Hindlimb muscle (tissue), 1 donor: ENCODE measurements around the gene NAXE. TPM values are rescaled to one million over a fixed set of nuclear protein-coding genes. Genes with fewer than 3 reads are reported as not detected.
A peak's percentile ranks its signal among the peaks of the same experiment; 100 is the strongest.
"Not testable (repeated sequence)": the region's sequence is repeated elsewhere in the genome, so short reads cannot be mapped to it uniquely, and the experiment has no call there.

Source experiments
- DNase-seq: peaks from one replicate; pipeline ENCODE4 v3.0.0-alpha.2; 2013
- polyA plus RNA-seq: library from polyadenylated mRNA; unstranded; fragments of 120-200 nt; gene quantifications from one replicate; pipeline ENCODE4 v1.2.1, GENCODE V29; 2013; ENCODE audit not compliant: insufficient read length

Gene NAXE
- polyA plus RNA-seq, 1 donor, result 26.1 TPM

DNA sequence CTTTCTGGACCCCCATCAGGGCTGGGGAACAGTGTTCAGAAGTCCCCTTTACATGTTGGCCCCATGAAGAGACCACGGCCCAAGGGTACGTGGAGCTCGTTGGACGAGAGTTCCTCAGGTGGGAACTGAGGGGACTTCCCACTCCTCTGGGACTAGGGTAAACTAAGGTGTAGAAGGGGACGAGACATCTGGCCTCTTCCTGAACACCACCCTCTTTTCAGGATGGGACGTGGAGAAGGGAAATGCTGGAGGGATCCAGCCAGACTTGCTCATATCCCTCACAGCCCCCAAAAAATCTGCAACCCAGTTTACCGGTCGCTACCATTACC, 2.0 kb downstream of the NAXE start:
- no peak for DNase-seq

DNA sequence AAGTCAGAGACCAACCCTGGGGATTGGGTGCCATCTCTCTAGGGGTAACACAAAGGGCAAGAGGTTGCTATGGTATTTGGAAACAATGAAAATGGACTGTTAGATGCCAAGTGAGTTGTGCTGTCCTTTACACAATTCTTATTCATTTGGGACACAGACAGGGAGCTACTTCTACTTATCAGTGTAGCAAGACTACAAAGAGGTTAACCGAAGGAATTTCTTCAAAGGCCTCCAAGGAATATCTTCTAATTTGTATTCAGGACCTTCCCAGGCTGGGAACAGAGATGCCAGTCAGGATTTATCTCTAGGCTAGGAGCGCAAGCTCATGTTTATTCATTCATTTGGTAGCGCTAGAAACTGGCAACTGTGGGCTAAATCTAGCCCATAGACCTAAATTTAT, 2.6 kb downstream of the NAXE start:
- no peak for DNase-seq

DNA sequence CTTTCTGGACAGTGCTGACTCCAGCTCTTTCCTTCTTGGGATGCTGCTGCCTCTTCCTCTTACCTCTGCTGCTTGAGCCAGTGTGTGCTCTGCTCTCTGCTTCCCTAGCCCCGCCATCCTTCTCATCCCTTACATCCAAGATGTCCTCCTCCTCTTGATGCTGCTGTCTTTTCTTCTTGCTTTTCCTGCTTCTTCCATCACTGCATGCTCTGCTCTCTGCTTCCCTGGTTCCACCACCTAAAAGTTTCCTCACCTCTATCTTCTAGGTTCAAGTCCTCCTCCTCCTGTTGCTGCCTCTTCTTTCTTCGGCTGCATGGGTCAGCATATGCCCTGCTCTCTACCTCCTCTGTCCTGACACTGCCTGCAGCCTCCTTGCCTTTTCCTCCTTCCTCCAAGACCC, 3.4 kb downstream of the NAXE start:
- DNase-seq, result no peak

DNA sequence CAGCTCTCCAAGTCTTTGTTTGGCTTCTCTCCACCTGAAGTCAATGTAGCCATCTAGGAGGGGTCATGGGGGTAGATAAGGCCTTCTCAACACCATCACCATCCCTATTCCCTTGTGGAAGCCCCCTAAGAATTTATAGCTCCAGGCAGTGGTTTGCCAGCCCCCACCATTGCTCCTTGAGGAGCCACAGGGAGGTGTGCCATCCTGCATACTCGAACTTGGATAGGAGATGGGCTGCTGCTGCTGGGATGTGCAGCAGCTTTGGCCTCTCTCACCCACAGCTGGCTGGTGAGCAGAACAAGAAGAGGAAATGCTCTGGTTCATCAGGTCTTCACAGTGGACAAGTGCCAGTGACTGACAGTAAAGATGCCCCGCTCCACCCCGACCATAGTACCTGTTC, 4.8 kb downstream of the NAXE start:
- no peak for DNase-seq

DNA sequence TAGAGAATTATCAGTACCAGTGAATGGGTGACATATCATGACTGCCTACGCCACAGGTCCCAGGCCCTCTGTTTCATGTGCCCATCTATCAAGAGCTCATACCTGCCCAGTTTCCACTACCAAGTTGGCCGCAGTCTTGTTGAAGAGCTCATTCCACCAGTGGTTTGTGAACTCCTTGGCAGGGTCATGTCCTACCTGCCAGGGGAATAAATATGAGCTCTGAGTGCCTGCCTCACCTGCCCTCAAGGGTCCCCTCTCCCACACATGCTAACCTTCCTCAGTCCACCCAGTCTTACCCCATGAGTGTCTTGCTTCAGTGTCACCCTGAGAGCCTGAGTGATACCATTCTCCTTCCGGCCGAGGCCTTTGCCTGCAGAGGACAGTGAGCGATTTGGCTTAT, 6.5 kb downstream of the NAXE start:
- DNase-seq, result no peak

DNA sequence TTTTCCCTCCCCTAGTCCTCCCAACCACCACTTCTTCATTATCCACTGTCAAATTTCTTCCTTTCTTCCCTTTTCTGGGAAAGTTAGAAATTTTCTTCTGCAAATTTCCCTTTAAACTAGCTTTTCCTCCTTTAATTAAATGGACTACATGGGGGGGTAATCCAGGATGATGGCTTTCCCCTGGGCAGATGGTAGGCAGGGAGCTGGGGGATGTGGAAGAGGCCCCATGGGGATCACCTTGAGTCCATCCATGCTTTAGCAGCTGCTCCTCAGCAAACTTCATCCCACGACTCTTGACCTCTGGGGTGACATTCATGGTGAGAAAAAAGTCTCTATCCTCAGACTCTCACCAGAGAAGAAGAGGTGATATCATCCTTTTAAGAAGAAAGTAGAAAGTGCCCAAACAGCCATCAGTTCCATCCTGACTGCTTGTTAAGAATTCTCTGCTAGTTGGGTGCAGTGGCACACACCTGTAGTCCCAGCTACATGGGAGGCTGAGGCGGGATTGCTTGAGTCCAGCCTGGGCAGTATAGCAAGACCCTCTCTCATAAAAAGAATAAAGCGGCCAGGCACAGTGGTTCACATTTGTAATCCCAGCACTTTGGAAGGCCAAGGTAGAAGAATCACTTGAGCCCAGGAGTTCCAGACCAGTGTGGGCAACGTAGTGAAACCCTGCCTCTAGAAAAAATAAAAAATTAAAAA, 7.3 kb downstream of the NAXE start:
- DNase-seq, result no peak

DNA sequence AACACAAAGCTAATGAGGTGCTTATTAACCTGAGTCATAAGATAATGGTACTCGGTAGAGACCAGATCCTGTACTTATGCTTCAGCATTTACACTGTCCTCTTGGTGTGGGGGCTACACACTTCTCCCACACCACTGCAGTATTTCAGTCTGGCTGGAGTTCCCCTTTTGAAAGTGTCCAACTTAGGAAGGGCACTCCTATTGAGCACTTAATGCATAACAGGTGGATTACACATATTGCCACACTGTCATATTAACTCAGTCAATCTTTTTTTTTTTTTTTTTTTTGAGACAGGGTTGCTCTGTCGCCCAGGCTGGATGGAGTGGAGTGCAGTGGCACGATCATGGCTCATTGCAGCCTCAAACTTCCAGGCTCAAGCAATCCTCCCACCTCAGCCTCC, 8.2 kb downstream of the NAXE start:
- no peak for DNase-seq

DNA sequence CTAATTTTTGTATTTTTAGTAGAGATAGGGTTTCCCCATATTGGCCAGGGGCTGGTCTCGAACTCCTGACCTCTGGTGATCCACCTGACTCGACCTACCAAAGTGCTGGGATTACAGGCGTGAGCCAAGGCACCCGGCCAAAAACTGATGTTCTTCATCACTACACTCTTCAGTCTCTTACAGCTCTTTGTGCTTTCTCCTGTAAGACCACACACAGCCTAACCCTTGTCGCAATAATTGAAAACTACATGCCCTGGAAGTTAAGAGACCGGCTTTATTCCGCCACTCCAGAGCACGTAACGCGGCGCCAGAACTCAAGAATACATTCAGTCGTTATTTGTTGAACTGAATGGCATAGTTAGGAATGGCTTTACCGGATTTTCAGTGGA, 9.2 kb downstream of the NAXE start:
- no peak for DNase-seq

DNA sequence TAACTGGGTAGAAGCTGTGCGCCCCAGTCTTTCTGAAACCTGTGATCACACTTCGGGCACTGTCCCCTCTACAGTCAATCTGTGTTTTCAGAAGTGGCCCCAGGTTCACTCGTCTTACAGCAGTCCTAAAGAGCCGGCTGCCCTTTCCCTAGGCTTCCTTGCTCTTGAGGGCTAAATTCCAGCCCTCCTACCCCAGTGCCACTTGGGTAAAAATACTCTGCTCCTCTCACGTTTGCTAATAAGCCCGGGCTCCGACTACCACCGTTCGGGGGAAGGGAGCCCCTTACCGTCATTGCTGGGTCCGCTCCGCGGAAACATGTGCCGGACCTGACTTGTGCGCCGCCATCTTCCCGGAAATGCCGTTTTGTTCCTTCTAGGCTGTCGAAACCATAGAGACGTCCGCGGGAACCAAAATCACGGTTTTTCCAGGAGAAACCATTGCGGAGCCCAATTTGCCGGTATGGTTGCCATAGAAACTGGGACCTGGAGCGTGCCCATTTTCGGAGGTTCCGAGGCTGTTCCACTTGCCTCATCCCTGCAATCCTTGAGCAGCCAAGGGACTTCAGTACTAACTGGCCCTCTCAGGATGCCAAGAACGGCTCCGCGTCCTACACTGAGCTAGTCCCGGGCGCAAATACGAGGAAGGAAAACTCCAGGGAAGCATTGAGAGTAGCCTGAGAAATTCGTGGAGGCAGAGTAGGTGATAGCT, 9.7 kb downstream of the NAXE start, which contains the start of gene GPATCH4:
TSS of gene GPATCH4 (minus strand) at position 358 of the 709 bp plus-strand sequence.
- peak; percentile 86 for DNase-seq

DNA sequence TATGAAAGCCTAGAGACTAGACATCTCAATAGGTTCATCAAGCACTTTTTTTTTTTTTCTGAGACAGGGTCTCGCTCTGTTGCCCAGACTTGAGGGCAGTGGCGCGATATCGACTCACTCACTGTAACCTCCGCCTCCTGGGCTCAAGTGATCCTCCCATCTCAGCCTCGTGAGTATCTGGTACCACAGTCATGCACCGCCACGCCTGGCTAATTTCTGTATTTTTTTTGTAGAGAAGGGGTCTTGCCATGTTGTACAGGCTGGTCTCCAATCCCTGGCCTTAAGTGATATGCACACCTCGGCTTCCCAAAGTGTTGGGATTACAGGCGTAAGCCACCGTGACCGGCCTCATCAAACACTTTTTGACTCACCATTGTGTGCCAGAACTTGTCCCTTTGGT, 10.3 kb downstream of the NAXE start:
- no peak for DNase-seq

DNA sequence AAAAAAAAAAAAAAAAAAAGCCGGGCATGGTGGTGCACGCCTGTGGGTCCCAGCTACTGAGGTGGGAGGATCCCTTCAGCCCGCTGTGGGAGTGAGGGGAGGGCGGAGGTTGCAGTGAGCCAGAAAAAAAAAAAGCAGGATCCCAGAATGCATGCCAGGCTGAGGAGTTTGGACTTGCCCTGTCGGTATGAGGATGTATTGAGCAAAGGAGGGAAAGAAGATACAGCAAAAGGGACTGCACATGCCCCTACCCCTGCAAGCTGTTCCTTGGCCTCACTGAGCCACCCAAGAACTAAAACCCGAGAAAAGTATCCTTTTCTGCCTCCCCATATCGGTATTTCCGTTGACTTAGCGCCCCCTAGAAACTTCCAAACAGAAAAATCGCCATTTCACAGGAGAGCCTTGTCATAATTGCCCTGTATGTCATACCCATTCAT, 11.0 kb downstream of the NAXE start:
- no peak for DNase-seq

DNA sequence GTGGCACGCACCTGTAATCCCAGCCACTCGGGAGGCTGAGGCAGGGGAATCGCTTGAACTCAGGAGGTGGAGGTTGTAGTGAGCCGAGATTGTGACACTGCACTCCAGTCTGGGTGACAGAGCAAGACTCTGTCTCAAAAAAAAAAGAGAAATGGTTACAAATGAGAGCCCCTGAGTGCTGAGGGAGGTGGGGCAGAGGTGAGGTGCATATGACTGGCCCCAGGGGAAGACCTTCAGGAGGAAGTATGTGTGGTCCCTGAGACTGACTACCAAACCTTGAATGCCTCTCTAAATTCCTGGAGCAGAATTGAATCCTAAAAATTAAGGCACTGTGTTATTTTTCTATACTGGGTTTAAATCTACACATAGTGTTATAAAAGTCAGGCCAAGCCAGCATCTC, 15.8 kb downstream of the NAXE start:
- not testable (repeated sequence) for DNase-seq

DNA sequence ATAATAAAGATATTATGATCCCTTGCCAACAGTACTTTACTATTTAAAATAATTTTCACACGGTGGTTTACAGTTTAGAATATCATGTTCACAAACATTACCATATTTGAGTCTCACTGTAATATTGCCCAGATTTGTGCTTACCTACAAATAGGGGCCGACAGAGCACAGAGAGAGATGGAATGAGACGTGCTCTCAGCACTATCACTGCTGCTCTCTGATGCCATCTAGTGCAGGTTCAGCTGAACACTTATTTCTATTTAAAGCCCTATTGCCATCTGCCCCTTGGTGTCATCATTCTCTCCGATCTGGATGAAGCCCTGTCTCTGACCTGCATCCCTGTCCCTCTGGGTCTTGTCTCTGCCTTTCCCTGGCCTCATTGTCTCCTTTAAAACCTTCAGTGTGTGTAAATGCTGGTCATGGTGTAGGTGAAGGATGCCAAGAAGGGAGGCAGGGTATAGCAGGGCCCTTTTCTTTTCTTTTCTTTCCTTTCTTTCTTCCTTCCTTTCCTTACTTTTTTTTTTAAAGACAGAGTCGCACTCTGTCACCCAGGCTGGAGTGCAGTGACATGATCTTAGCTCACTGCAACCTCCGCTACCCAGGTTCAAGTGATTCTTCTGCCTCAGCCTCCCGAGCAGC, 16.6 kb downstream of the NAXE start:
- DNase-seq, result no peak

DNA sequence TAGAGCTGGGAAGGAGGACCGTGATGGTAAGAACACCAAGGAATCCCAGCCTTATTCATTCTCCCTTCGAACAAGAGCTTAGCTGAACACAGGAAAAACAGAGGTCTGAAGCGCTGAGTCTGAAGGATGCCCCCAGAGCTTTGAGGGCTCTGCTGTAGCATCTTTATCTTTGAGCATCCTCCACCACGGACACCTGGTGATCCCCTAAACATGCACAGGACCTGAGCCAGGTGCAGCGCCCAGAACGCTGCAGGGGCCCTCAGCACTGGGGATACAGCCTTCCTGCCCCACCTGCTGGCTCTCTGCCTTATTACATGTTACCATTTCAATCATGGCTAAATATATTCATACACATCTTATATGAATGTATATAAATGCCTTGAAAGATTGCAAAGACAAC, 17.4 kb downstream of the NAXE start:
- no peak for DNase-seq

DNA sequence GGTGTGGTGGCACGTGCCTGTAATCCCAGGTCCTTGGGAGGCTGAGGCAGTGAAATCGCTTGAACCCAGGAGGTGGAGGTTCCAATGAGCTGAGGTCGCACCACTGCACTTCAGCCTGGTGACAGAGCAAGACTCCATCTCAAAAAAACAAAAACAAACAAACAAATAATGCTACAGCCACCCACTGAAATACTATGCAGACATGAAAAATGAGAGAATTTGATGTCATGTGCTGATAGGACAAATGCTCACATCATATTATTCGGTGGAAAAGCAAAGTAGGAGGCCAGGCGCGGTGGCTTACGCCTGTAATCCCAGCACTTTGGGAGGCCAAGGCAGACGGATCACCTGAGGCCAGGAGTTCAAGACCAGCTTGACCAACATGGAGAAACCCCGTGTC, 18.5 kb downstream of the NAXE start:
- DNase-seq, result not testable (repeated sequence)

DNA sequence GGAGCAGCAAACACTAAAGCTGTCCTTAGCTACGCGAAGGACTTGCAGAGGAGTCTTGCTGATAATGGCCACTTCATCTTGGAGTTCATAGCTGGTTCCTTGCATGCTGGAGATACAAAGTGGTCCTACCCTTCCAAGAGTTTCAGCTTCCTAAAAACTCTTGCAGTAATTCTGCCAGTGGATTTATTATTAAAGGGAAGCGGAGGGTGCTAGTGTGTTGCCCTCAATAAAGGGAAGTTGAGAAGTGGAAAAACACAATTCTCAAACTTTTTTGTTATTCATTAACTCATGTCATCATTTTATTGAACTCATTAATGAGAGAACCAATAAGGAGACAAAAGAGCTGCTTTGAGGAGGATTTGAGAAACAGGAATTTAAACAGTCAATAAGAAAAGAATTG, 21.1 kb downstream of the NAXE start:
- DNase-seq, result no peak

DNA sequence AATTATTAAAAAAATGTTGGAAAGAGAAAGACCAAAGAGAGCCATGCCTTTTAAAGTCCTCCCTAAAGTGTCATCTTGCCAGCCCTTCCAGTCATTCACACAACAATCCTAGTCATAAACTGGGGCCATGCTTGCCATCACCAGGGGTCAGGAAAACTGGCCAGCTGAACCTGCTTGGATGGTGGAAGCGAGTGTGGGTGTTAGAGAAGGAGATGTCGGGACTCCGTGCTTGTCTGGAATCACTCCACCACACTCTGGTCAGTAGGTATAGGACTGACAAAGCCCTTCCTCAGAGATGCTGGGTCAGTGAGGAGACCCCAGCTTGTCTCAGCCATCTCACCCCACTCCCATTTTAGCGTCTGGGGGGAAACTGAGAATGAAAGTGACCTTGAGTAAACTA, 24.4 kb downstream of the NAXE start:
- DNase-seq, result no peak

DNA sequence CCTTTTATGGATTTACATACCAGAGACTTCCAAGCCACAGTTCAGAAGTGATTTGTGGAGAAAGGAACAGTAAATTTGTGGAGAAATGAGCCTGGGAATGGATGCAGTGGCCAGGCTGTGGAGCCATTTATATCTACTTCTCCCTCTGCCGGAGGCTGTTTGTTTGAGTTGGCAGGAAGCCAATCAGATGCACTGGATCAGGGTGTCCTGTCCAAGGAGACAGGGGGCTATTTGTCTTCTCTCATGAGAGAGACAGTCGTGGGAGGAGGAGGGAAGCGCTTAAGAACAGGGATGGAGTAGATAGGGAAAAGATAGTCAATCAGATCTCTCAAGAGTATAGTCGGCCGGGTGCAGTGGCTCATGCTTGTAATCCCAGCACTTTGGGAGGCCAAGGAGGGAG, 24.9 kb downstream of the NAXE start:
- no peak for DNase-seq

DNA sequence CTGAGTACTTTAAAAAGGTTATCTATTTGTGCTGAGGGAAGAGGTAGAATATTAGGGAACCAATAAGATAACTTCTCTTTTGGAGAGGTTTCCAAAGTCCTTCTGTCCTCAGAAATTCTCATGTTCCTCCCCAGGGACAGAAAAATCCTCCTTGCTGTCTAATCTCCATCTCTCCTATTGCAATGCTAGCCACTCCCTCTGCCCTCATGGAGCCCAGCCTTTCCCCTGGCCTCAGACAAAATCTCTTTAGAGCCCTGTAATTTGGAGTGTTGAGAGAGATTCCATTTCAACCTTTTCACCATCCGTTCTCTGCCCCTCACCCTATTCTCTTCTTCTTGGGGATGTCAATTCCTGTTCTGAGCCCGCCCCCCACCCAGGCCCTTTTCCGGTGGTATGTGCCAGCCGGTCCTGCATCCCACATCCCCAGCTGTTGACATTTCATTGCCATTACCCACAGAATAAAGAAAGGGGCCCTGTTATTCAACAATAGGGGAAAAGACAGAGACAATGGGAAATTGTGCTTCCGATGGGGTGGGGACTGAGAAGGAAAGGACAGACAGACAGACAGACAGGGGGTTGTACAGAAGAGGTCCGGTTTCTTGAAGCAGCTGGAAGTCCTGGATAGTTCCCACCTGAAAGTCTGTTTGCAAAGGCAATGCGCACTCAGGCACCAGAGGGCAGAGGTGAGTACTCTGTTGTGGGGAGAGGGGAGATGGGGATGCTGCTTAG, 27.4 kb downstream of the NAXE start, which contains the start of gene HAPLN2:
TSS of gene HAPLN2 (plus strand) at position 563 of the 729 bp plus-strand sequence. CDS start 4,076 bp downstream, outside the sequence.
- no peak for DNase-seq

DNA sequence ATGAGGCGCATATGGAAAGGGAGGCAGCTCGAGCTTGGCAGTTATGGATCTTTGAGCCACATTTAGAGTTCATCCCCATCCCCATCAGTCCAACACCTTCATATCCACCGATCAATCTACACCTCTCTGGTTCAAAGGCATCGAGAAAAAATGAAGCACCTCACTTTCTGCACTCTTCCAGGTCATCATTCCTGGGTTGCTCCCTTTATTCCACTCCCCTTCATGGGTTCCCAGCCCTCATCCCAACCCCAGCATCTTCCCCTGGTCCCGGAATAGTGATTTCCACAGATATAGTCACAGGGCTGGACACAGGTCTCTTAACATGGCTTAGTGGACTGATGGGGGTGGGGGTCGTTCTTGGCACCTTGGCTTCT, 28.0 kb downstream of the NAXE start:
- DNase-seq, result no peak

DNA sequence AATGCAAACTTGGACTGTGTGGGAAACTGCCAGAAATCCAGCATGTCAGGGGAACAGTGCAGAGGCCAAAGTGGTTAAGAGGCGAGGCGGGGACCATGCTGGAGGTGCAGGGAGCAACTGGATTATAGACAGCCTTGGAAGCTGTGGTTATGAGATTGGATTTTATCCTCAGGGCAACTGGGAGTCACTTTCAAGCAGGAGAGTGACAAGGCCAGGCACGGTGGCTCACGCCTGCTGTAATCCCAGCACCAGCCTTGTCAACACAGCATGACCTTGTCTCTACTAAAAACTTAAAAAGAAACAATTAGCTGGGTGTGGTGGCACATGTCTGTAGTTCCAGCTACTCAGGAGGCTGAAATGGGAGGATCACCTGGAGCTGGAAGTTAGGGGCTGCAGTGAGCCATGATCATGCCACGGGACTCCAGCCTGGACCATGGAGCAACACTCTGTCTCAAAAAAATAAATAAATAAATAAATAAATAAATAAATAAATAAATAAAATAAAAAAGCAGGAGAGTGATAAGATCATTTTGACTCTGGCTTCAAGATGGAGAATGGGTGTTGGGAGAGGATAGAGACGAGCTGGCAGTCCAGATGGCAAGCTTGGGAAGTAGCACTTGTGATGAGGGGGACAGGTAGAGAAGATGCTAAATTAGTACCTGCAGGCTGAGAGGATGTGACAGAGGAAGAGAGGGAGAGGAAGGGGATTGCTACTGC, 31.2 kb downstream of the NAXE start:
- no peak for DNase-seq
